Tibial nerve (tissue), 4 donors: ENCODE measurements around the gene BCL2L15. TPM values are rescaled to one million over a fixed set of nuclear protein-coding genes. Genes with fewer than 3 reads are reported as not detected.
A peak's percentile ranks its signal among the peaks of the same experiment; 100 is the strongest.

ENCODE experiments used
- DNase-seq, 2 donors: peaks; one replicate each; pipeline ENCODE4 v3.0.0-alpha.2; 2019; ENCODE audit warnings: low spot score in 2 of 2
- H3K27ac ChIP-seq, 4 donors: fragments of 200-600 bp; sonication (generic) in 3 of 4; one replicate each; pipeline ENCODE4 v1.5.1; 2017 to 2019; ENCODE audit warnings: mild to moderate bottlenecking in 1 of 4
- H3K27me3 ChIP-seq, 2 donors: fragments of 200-600 bp; sonication (generic) in 1 of 2; one replicate each; pipeline versions ENCODE4 v1.5.1 to v1.6.0; 2017 to 2019
- H3K36me3 ChIP-seq, 3 donors: fragments of 200-600 bp; sonication (generic); one replicate each; pipeline ENCODE4 v1.5.1; 2018 to 2019
- H3K4me1 ChIP-seq, 4 donors: fragments of 200-600 bp; sonication (generic) in 3 of 4; one replicate each; pipeline ENCODE4 v1.5.1; 2017 to 2019
- H3K4me3 ChIP-seq, 4 donors: fragments of 200-600 bp; sonication (generic) in 3 of 4; one replicate each; pipeline ENCODE4 v1.5.1; 2017 to 2019; ENCODE audit warnings: mild to moderate bottlenecking in 1 of 4, moderate library complexity in 1 of 4
- H3K9me3 ChIP-seq, 4 donors: fragments of 200-600 bp; sonication (generic) in 3 of 4; one replicate each; pipeline ENCODE4 v1.5.1; 2017 to 2019
- EP300 ChIP-seq, 2 donors: sonication (generic); formaldehyde crosslinking; IDR thresholded peaks; one replicate each; pipeline ENCODE4 v1.6.1; 2017; ENCODE audit warnings: antibody characterized with exemption in 2 of 2, mild to moderate bottlenecking in 1 of 2
- POLR2A ChIP-seq, 2 donors: fragments of 450-650 bp; IDR thresholded peaks; one replicate each; pipeline ENCODE4 v1.6.1; 2017; ENCODE audit warnings: antibody characterized with exemption in 2 of 2, mild to moderate bottlenecking in 2 of 2, moderate library complexity in 2 of 2
- WGBS, 2 donors: methylation state at CpG; one replicate each; pipeline ENCODE4 v1.1.5; 2018; 5-methylcytosine and 5-hydroxymethylcytosine counted together
- total RNA-seq, 4 donors: library from RNA; depleted of rRNA; stranded (reverse); fragments of >200 nt; gene quantifications; one replicate each; pipeline ENCODE4 v1.1.0, GENCODE V29; 2016
- TF ChIP-seq, protein P1 (sequence below), 5 experiments: fragments of 200-600 bp in 3 of 5; fragments of 450-650 bp in 2 of 5; sonication (generic) in 3 of 5; IDR thresholded peaks; one replicate each; pipeline ENCODE4 v1.5.1; 2016 to 2019; ENCODE audit warnings: antibody characterized with exemption in 5 of 5, mild to moderate bottlenecking in 3 of 5, moderate library complexity in 2 of 5

BCL2L15 gene
- total RNA-seq, 4 donors from 2014 or later = 0.22 to 0.63 (median 0.35) TPM

DNA sequence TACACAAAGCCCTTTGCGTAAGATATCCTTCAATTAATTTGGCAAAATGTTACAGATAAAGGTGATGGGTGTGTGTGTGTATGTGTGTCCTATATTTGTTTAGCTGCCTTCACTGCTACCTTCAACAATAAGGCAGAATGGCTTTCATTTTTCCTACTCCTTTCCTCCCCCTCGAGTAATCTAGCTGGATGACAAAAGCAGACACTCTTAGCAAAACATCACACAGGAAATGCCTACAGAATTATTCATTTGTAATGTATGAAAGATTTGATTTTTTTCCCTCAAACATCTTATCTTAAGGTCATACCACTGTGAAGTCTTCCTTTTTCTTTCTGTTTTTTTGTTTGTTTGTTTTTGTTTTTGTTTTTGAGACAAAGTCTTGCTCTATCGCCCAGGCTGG, 26.5 kb downstream of the BCL2L15 start:
- H3K9me3 ChIP-seq = no peaks in the 10 kb centered on the region
- TF ChIP-seq POLR2A (IDR thresholded peaks at IDR 0.05) = no peak
- TF ChIP-seq, protein P1, sequence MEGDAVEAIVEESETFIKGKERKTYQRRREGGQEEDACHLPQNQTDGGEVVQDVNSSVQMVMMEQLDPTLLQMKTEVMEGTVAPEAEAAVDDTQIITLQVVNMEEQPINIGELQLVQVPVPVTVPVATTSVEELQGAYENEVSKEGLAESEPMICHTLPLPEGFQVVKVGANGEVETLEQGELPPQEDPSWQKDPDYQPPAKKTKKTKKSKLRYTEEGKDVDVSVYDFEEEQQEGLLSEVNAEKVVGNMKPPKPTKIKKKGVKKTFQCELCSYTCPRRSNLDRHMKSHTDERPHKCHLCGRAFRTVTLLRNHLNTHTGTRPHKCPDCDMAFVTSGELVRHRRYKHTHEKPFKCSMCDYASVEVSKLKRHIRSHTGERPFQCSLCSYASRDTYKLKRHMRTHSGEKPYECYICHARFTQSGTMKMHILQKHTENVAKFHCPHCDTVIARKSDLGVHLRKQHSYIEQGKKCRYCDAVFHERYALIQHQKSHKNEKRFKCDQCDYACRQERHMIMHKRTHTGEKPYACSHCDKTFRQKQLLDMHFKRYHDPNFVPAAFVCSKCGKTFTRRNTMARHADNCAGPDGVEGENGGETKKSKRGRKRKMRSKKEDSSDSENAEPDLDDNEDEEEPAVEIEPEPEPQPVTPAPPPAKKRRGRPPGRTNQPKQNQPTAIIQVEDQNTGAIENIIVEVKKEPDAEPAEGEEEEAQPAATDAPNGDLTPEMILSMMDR (IDR thresholded peaks at IDR 0.05) = no peak
- no peak for TF ChIP-seq EP300 (IDR thresholded peaks at IDR 0.05)
- 52 to 60% methylated on average over 3 of the region's 3 CpGs for WGBS, 2 donors
- no peak overlapping the region for H3K4me3 ChIP-seq
- no peak for DNase-seq
- no peaks in the 10 kb centered on the region for H3K27me3 ChIP-seq
- H3K27ac ChIP-seq = peak overlapping the region in 1 of 4 donors; percentile 3
- no peaks in the 10 kb centered on the region for H3K36me3 ChIP-seq
- peaks cover 0 to 19% (median 3%) of the 10 kb centered on the region in 4 donors for H3K4me1 ChIP-seq

DNA sequence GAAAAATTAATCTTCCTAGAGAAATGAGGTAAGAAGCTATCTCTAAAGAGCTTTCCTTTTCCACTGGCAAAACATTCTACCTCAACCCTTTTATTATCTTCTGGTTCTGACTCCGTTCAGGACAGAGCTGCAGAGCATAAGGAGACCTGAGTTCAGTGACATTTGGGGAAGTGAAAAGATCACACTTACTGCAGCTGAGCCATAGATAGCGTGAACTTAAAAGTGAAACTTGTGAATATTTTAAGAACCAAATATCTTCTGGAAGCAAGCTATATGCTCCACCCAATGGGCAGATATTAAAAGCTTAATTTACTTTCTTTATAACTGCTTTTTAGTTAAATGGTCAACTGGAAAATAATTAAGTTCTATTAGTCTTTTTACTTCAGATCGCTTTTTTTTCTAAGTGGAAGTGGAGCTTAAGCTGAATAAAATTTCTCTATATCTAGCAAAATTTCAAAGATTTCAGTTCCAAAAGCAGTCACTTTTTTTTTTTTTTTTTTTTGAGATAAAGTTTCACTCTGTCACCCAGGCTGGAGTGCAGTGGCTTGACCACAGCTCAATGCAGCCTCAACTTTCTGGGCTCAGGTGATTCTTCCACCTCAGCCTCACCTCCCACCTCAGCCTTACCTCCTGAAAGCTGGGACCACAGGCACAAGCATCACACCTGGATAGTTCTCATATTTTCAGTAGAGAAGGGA, 27.8 kb downstream of the BCL2L15 start:
- Histone ChIP-seq H3K27ac (no peak overlapping the region), H3K27me3 (no peaks in the 10 kb centered on the region), H3K9me3 (no peaks in the 10 kb centered on the region), H3K4me1 (peaks cover 0 to 19% (median 3%) of the 10 kb centered on the region in 4 donors), H3K4me3 (no peak overlapping the region), H3K36me3 (no peaks in the 10 kb centered on the region)
- TF ChIP-seq, protein P1 (IDR thresholded peaks at IDR 0.05) = no peak
- TF ChIP-seq POLR2A (IDR thresholded peaks at IDR 0.05) = no peak
- no peak for TF ChIP-seq EP300 (IDR thresholded peaks at IDR 0.05)
- 56 to 62% methylated on average over 3 of the region's 3 CpGs for WGBS, 2 donors
- no peak for DNase-seq

DNA sequence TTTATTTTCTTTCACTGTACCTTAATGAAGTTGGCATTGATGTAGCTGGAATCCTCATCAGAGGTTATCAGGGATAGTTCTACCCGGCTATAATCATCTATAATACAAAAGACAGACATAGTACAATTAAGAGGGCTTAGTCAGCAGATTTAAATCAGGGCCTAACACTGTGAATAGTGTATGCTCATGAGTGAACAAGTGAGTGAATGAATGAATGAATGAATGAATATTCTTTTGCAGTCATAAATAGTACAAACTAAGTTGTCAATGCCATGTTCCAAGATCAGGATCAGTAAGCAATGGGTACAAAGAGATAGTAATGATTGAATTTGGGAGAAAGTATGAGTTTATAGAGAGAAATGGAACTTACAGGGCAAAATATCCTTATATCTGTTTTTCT, 28.4 kb downstream of the BCL2L15 start:
- H3K4me3 ChIP-seq = no peak overlapping the region
- H3K27me3 ChIP-seq = no peaks in the 10 kb centered on the region
- WGBS, 2 donors = 72 to 76% methylated on average over 1 of the region's 1 CpG
- no peaks in the 10 kb centered on the region for H3K9me3 ChIP-seq
- no peak for DNase-seq
- H3K27ac ChIP-seq = no peak overlapping the region
- H3K4me1 ChIP-seq = peaks cover 0 to 19% (median 3%) of the 10 kb centered on the region in 4 donors
- no peaks in the 10 kb centered on the region for H3K36me3 ChIP-seq
- TF ChIP-seq POLR2A (IDR thresholded peaks at IDR 0.05) = no peak
- TF ChIP-seq, protein P1 (IDR thresholded peaks at IDR 0.05) = no peak
- no peak for TF ChIP-seq EP300 (IDR thresholded peaks at IDR 0.05)

DNA sequence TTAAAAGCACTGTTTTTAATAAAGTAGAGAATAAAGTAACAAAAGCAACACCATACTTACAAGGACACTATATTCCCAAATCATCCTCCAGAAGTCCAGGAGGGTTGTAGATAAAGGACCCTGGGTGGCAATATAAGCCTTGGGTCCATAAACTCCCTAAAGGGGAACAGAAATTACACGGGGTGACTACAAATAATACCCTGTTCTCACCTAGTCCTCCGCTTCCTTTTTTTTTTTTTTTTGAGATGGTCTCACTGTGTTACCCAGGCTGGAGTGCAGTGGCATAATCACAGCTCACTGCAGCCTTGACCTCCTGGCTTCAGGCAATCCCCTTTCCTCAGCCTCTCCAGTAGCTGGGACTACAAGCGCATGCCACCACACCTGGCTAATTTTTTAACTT, 29.0 kb downstream of the BCL2L15 start:
- no peak for DNase-seq
- Histone ChIP-seq H3K4me1 (peaks cover 0 to 19% (median 3%) of the 10 kb centered on the region in 4 donors), H3K9me3 (no peaks in the 10 kb centered on the region), H3K36me3 (no peaks in the 10 kb centered on the region), H3K27ac (no peak overlapping the region), H3K4me3 (no peak overlapping the region), H3K27me3 (no peaks in the 10 kb centered on the region)
- no peak for TF ChIP-seq EP300 (IDR thresholded peaks at IDR 0.05)
- TF ChIP-seq, protein P1 (IDR thresholded peaks at IDR 0.05) = no peak
- no peak for TF ChIP-seq POLR2A (IDR thresholded peaks at IDR 0.05)
- 78 to 80% methylated on average over 3 of the region's 3 CpGs for WGBS, 2 donors

DNA sequence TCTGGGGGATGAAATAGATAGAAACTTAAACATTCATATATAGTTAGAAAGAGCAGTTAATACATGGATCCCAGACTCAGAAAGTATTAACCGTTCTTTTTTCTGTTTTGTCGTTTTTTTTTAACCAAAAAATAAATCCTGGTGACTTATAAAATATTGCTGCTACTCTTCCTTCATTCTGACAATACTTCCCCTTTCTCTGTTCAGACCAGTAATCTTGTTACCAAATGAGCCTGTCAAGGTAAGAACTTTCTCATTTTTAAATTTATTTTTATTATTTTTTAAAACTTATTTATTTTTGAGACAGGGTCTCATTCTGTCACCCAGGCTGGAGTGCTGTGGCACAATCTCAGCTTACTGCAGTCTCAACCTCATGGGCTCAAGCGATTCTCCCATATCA, 29.6 kb downstream of the BCL2L15 start:
- H3K36me3 ChIP-seq = no peaks in the 10 kb centered on the region
- no peak for TF ChIP-seq POLR2A (IDR thresholded peaks at IDR 0.05)
- TF ChIP-seq, protein P1 (IDR thresholded peaks at IDR 0.05) = no peak
- TF ChIP-seq EP300 (IDR thresholded peaks at IDR 0.05) = no peak
- WGBS, 2 donors = 78 to 89% methylated on average over 3 of the region's 3 CpGs
- no peaks in the 10 kb centered on the region for H3K27me3 ChIP-seq
- no peaks in the 10 kb centered on the region for H3K9me3 ChIP-seq
- no peak overlapping the region for H3K4me3 ChIP-seq
- no peak overlapping the region for H3K27ac ChIP-seq
- H3K4me1 ChIP-seq = peaks cover 0 to 19% (median 3%) of the 10 kb centered on the region in 4 donors
- DNase-seq = no peak
